ENCODE measurements around the gene HSPA5.
A peak's percentile ranks its signal among the peaks of the same experiment; 100 is the strongest.

The HSPA5 gene

GRCh38 chr9:125189361-125190289 lies 51.5 kb downstream of the HSPA5 start, which contains the start of gene PPP6C:
Gene PPP6C, minus strand, starts transcription at chr9:125189803. Its CDS starts 85 bp downstream, at chr9:125189718.
- DNase-seq = peak; percentile 92 to 94

GRCh38 chr9:125189011-125189360 lies 52.2 kb downstream of the HSPA5 start:
- no peak for DNase-seq

Measured in NCI-H1930 (cell line).